PC-3 (cell line): ENCODE measurements around the gene ST3GAL6.

ENCODE experiments used
- CTCF ChIP-seq: fragments of 300-600 bp; sonication (generic); conservative IDR thresholded peaks from 2 replicates; pipeline ENCODE4 v1.5.1; 2017; ENCODE audit warnings: antibody characterized with exemption, low read depth, mild to moderate bottlenecking, low read length
- EZH2phosphoT487 ChIP-seq: fragments of 300-600 bp; sonication (generic); IDR thresholded peaks from 2 replicates; pipeline ENCODE4 v1.6.1; 2018; ENCODE audit warnings: mild to moderate bottlenecking, antibody characterized with exemption, low read length, borderline replicate concordance

- no peak for TF ChIP-seq EZH2phosphoT487
- TF ChIP-seq CTCF: no peak
These were observed 8.9 kb downstream of the ST3GAL6 start for GRCh38 chr3:98772022-98772421.
